H1 (cell line): ENCODE results near the gene BROX. TPM values are rescaled to one million over a fixed set of nuclear protein-coding genes. Genes with fewer than 3 reads are reported as not detected.

ENCODE experiments used
- ASH2L ChIP-seq: fragments of 200-600, 300-600 bp; sonication (generic); IDR thresholded peaks from one replicate; pipeline ENCODE4 v1.7.1; 2017; ENCODE audit warnings: low read length
- CHD7 ChIP-seq: fragments of 300-600 bp; sonication (generic); IDR thresholded peaks from 2 replicates; pipeline ENCODE4 v1.7.1; 2012; ENCODE audit warnings: low read length, moderate library complexity, mild to moderate bottlenecking, inconsistent platforms; ENCODE audit not compliant: insufficient replicate concordance
- CTBP2 ChIP-seq: IDR thresholded peaks from 2 replicates; pipeline ENCODE4 v1.7.0; 2011; ENCODE audit warnings: borderline replicate concordance, mild to moderate bottlenecking, moderate library complexity, mixed read lengths, low read length; ENCODE audit not compliant: insufficient read depth, insufficient read length
- EGR1 ChIP-seq: IDR thresholded peaks from 2 replicates; pipeline ENCODE4 v1.6.1; 2011; ENCODE audit warnings: low read depth, low read length, borderline replicate concordance
- EP300 ChIP-seq, 2 experiments: IDR thresholded peaks; 1 replicate in 1 of 2; 2 replicates in 1 of 2; pipeline ENCODE4 v1.6.1; 2011 to 2012; ENCODE audit warnings: low read depth in 2 of 2, low read length in 2 of 2, mild to moderate bottlenecking in 2 of 2, borderline replicate concordance in 1 of 2, inconsistent platforms in 1 of 2, moderate library complexity in 1 of 2
- GTF2F1 ChIP-seq: IDR thresholded peaks from 2 replicates; pipeline ENCODE4 v1.6.1; 2012; ENCODE audit warnings: low read depth, low read length, improper control_type of control experiment, borderline replicate concordance
- JUN ChIP-seq: IDR thresholded peaks from 2 replicates; pipeline ENCODE4 v1.6.1; 2011; ENCODE audit warnings: low read depth, mild to moderate bottlenecking, improper control_type of control experiment, low read length
- KDM5A ChIP-seq: fragments of 200-600 bp; IDR thresholded peaks from 2 replicates; pipeline ENCODE4 v1.7.1; 2012; ENCODE audit warnings: mild to moderate bottlenecking, low read length, inconsistent platforms, mixed read lengths
- POLR2A ChIP-seq, 2 experiments: IDR thresholded peaks; 1 replicate in 1 of 2; 2 replicates in 1 of 2; pipeline ENCODE4 v1.6.1; 2011; ENCODE audit warnings: low read depth in 2 of 2, low read length in 2 of 2, mild to moderate bottlenecking in 2 of 2; ENCODE audit errors: control extremely low read depth in 1 of 2
- RNF2 ChIP-seq: fragments of 200-900, 300-1000 bp; sonication (generic); IDR thresholded peaks from 2 replicates; pipeline ENCODE4 v1.7.1; 2016; ENCODE audit warnings: borderline replicate concordance, low read depth, mild to moderate bottlenecking, antibody characterized with exemption, low read length; ENCODE audit not compliant: poor library complexity, severe bottlenecking; ENCODE audit errors: missing control alignments
- SUZ12 ChIP-seq: fragments of 200-600 bp; sonication (generic); IDR thresholded peaks from 2 replicates; pipeline ENCODE4 v1.6.1; 2012; ENCODE audit warnings: mild to moderate bottlenecking, inconsistent platforms, low read length, moderate library complexity, mixed read lengths
- polyA plus RNA-seq, 7 experiments: library from polyadenylated mRNA; depleted of rRNA in 3 of 7; stranded (reverse) in 5 of 7; unstranded in 2 of 7; fragments of >200 nt in 5 of 7; fragments of 200-250 nt in 2 of 7; gene quantifications; 1 replicate in 5 of 7; 2 replicates in 1 of 7; 4 replicates in 1 of 7; pipeline versions ENCODE4 v1.2.1 to v1.2.3, GENCODE V29; 2011 to 2013; ENCODE audit warnings: missing spikeins in 2 of 7, mixed read lengths in 2 of 7
- total RNA-seq: library from RNA; stranded (reverse); fragmentation: NEBNext Ultra II Directional; extraction: Animal tissue kit (Norgen Biotek cat#: 25700); gene quantifications from 2 replicates; pipeline ENCODE4 v1.2.1, GENCODE V29; 2021

Gene BROX
- total and polyA plus RNA-seq, 2 of the 8 experiments (the other 6 are each of a cell fraction or from before 2014, with no cell fraction given) = 3.8 to 26.7 TPM

DNA sequence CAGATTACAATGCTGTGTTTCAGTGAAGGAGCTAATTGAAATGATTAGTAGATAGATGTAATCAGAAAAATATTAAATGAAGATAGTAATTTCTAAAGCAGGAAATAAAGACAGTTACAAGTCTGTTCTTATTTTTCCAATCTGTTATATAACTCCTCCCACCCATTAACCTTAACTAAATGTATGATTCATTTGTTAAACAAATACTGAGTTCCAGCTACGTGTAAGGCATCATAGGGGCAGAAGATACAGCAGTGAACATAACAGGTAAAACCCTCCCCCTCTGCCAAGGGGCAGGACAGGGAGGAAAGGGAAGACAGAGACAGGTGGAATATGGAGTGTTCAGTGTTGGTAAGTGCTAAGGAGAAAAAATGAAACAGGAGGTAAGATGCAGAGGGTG is 24.6 kb downstream of the BROX start, which contains the start of gene FAM177B (continued):
- TF ChIP-seq CHD7 (no peak), EP300 (IDR thresholded peaks at IDR 0.05; ENCODE audit: borderline replicate concordance in 1 of 2, low read depth in 2 of 2, low read length in 2 of 2) (no peak), JUN (no peak), SUZ12 (no peak), GTF2F1 (no peak), RNF2 (no peak), KDM5A (no peak), EGR1 (no peak), ASH2L (no peak), POLR2A (IDR thresholded peaks at IDR 0.05; ENCODE audit: control extremely low read depth in 1 of 2, low read depth in 2 of 2, low read length in 2 of 2) (no peak), CTBP2 (no peak)
